NK-92 (cell line): ENCODE data around the gene KCMF1.
"Not testable (repeated sequence)": the region's sequence is repeated elsewhere in the genome, so short reads cannot be mapped to it uniquely, and the experiment has no call there.

Experiments
- DNase-seq: peaks from one replicate; lab custom pipeline; 2025; ENCODE audit not compliant: unreplicated experiment; lab: John Stamatoyannopoulos, UW

The KCMF1 gene

GRCh38 chr2:84970868-84971509 lies at the start of gene KCMF1:
Gene KCMF1, plus strand, starts transcription at chr2:84971161. Its CDS starts 291 bp downstream, at chr2:84971452.
- no peak for DNase-seq

- DNase-seq = no peak
Observed at GRCh38 chr2:84923009-84923408, 48.0 kb upstream of the KCMF1 start.

GRCh38 chr2:84924173-84925106 lies 46.5 kb upstream of the KCMF1 start:
- DNase-seq = no peak

- DNase-seq = no peak
Observed at GRCh38 chr2:84925336-84925723, 45.6 kb upstream of the KCMF1 start.

- peak; percentile 80 for DNase-seq
Observed at GRCh38 chr2:84925724-84926376, 45.1 kb upstream of the KCMF1 start.

- DNase-seq = no peak
Observed at GRCh38 chr2:84927275-84927627, 43.7 kb upstream of the KCMF1 start.

- no peak for DNase-seq
Observed at GRCh38 chr2:84931384-84931821, 39.6 kb upstream of the KCMF1 start.

- no peak for DNase-seq
Observed at GRCh38 chr2:84938194-84938879, 32.6 kb upstream of the KCMF1 start.

GRCh38 chr2:84939426-84940087 lies 31.4 kb upstream of the KCMF1 start:
- no peak for DNase-seq

GRCh38 chr2:84940088-84940470 lies 30.9 kb upstream of the KCMF1 start:
- DNase-seq = no peak

- DNase-seq = no peak
Observed at GRCh38 chr2:84940831-84941412, 30.0 kb upstream of the KCMF1 start.

GRCh38 chr2:84942166-84942565 lies 28.8 kb upstream of the KCMF1 start:
- DNase-seq = no peak

- no peak for DNase-seq
Observed at GRCh38 chr2:84942964-84943421, 28.0 kb upstream of the KCMF1 start.

GRCh38 chr2:84944295-84944909 lies 26.6 kb upstream of the KCMF1 start:
- no peak for DNase-seq

GRCh38 chr2:84945838-84946203 lies 25.1 kb upstream of the KCMF1 start:
- DNase-seq = not testable (repeated sequence)

- no peak for DNase-seq
Observed at GRCh38 chr2:84946204-84947009, 24.6 kb upstream of the KCMF1 start.

- no peak for DNase-seq
Observed at GRCh38 chr2:84947010-84947593, 23.9 kb upstream of the KCMF1 start.

- DNase-seq = no peak
Observed at GRCh38 chr2:84953535-84953934, 17.4 kb upstream of the KCMF1 start.

- no peak for DNase-seq
Observed at GRCh38 chr2:84954329-84954728, 16.6 kb upstream of the KCMF1 start.
